Effector CD4-positive, alpha-beta T cell (primary cell): ENCODE results near the gene TMED6.
A peak's percentile ranks its signal among the peaks of the same experiment; 100 is the strongest.

Experiments
- DNase-seq: peaks from one replicate; pipeline ENCODE4 v3.0.0-alpha.2; 2020

TMED6 gene

GRCh38 chr16:69322343-69322742 lies 29.2 kb downstream of the TMED6 start:
- no peak for DNase-seq

DNA sequence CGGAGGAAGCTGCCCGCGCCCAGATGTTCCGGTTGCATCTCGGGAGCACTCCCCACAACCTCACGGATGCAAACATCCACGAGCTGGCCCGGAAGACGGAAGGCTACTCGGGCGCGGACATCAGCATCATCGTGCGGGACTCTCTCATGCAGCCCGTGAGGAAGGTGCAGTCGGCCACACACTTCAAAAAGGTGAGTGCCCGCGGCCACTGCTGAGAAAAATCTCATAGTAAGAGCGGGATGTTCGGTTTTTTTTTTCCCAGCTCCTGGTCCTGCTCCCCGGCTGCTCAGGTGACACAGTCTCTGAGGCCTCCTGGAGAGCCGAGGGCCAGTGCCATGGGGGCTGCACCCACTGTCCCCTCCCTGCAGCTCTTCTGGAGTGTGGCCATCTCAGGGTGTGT lies 30.5 kb downstream of the TMED6 start:
- DNase-seq, result no peak

DNA sequence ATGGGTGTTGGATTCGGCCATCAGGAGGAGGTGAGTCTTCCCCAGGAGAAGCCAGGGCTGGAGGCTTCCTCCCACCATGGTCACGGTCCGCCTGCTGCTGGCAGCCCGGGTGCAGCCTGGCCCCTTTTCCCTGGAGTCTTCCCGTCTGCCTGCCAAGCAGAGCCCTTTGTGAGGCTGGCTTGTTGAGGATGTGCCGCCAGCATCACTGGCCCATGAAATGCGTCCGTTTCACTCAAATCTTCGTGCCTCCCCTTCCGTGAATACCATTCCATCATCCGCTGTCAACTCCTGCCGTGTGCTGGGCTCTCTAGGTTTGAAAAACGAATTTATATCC lies 30.9 kb downstream of the TMED6 start:
- DNase-seq, result no peak

DNA sequence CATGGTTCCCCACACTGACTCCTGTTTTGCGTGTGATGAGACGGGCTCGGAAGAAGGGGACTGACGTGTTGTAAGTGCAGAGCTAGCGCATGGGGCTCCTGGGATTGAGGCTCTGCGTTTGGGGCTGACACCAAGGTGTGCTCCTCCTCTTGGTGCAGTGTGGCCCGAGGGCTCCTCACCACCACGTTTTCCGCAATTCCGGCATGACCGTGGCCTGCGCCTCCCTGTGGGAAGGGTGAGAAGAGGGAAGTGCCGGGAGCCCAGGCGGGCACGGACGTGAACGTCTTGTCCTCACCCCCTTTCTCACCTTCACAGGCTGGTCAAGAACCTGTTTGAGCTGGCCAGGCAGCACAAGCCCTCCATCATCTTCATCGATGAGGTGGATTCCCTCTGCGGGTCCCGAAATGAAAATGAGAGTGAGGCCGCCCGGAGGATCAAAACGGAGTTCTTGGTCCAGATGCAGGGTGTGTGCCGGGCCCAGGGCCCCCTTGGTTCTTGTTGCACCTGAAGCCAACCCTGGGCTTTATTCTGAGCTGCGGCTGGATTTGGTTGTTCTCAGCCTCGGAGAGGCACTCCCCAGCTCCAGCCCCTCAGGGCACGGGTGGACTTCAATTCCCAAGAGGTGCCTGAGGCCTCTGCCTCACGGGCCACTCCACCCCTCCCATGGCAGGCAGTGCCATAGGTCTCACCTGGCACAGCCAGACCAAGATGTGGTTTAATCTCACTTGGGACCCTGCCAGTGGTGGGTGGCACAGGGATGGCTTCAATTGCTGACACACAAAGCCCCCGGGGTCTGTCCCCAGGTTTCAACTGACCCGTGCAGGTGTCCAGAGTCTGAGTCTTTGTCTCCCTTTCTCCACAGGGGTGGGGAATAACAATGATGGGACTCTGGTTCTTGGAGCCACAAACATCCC lies 31.5 kb downstream of the TMED6 start:
- no peak for DNase-seq

DNA sequence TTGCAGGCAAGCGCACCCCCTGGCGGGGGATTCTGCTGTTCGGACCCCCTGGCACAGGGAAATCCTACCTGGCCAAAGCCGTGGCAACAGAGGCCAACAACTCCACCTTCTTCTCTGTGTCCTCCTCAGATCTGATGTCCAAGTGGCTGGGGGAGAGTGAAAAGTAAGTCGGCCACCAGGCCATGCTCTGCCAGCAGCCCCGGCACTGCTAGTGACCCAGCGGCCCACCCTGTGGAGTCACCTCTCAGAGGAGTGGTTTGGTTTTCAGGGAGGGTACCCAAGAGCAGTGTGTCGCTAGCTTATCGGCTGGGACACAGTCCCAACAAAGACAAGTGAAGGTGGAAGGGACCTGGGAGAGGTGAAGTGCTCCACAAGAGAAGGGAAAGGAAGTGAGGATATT lies 32.2 kb downstream of the TMED6 start:
- no peak for DNase-seq

DNA sequence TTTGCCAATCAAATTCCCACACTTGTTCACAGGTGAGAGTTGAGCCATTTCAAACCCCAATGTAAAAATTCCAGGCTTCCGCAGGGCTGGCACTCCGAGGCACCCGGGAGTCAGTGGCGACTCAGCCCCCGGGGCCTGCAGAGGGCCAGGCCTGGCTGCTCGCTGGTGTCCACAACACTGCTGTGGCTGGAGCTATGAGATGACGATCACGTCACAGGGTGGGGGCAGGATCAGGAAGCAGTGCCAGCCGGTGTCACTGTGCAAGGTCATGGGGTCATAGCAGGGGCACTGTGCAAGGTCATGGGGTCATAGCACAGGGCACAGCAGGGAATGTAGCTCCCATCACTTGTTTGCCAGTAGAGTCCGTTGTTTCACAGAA lies 32.7 kb downstream of the TMED6 start:
- DNase-seq, result no peak

GRCh38 chr16:69318177-69318910 lies 33.2 kb downstream of the TMED6 start:
- DNase-seq, result no peak

DNA sequence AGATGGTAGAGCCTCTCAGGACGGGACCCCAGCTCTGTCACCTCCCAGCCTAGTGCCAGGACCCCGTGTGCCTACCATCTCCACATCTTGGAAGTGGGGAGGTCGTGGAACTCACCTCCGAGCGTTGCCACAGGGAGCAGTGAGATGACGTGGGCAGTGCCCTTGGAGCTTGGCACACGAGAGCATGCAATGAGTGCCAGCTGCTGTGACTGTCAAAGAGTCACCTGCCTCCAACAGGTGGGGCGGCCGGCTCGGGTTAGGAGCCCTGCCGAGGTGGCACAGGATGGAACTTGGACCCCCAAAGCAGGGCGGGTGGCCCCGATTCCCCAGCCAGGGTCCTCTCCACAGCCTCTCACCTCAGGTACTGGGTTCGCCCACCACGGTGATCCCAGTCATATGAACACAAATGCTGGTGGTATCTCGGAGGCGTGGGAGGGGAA lies 35.0 kb downstream of the TMED6 start:
- no peak for DNase-seq

GRCh38 chr16:69315486-69316311 lies 35.9 kb downstream of the TMED6 start:
- no peak for DNase-seq

GRCh38 chr16:69314534-69314933 lies 37.1 kb downstream of the TMED6 start:
- no peak for DNase-seq

GRCh38 chr16:69313469-69313868 lies 38.1 kb downstream of the TMED6 start:
- no peak for DNase-seq

- peak; percentile 19 for DNase-seq
Measured at GRCh38 chr16:69311533-69312387, 39.8 kb downstream of the TMED6 start.

DNA sequence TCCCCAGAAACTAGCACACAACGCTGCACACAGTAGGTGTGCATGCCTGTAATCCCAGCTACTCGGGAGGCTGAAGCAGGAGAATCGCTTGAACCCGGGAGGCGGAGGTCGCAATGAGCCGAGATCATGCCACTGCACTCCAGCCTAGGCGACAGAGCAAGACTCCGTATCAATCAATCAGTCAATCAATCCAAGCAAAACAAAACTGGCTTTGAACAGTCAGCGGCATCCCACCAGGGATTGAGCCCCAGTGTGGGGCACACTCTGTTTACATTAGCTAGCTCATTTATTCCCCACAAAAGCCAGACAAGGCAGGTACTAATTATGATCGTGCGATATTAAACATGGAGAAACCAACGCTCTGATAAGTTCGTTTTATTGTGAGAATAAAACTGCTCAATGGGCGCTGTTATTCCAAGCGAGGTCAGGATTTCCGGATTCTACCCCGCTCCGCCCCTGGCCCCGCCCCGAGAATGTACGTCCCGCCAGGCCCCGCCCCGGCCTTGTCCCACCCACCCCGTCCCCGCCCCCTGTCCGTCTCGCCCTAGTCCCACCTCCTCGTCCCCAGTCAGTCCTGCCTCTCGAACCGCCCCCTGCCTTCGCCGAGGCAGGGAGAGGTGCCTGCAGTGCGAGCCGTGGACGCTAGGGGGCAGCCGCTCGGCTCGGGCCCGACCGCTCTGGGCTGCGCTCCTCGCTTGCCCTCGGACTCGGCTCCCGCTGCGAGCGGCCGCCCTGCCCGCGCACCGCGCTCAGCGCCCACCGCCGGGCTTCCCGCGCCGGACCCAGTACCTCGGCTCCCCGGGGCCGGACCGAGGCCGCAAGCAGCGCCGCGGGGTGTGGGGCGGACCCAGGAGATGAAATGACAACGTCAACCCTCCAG lies 40.7 kb downstream of the TMED6 start, which contains the start of gene VPS4A:
VPS4A (plus strand) TSS at position 698 of the 880 bp plus-strand sequence; CDS start at position 860, 162 bp downstream.
- peak; percentile 97 for DNase-seq

- no peak for DNase-seq
Measured at GRCh38 chr16:69309316-69309715, 42.3 kb downstream of the TMED6 start.

- no peak for DNase-seq
Measured at GRCh38 chr16:69307856-69308255, 43.7 kb downstream of the TMED6 start.

- no peak for DNase-seq
Measured at GRCh38 chr16:69307091-69307490, 44.5 kb downstream of the TMED6 start.

DNA sequence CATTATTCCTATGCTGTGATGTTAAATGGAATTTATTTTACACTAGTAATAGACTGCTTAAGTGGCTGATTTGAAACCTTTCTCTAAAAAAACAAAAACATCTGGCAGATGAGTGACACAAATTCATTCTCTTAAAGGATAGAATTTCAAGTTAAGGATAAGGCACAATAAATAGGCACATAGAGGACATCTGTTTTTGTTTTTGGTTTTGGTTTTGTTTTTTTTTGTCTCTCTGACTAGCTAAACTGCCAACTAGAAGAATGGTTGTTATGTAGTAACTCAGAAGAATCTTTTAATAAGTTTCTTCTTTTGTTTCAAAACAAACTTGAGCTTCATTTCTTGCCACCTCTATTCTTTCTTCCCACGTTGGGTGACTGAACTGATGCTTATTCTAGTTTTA lies 45.6 kb downstream of the TMED6 start:
- DNase-seq, result no peak

GRCh38 chr16:69302301-69302700 lies 49.3 kb downstream of the TMED6 start:
- no peak for DNase-seq

DNA sequence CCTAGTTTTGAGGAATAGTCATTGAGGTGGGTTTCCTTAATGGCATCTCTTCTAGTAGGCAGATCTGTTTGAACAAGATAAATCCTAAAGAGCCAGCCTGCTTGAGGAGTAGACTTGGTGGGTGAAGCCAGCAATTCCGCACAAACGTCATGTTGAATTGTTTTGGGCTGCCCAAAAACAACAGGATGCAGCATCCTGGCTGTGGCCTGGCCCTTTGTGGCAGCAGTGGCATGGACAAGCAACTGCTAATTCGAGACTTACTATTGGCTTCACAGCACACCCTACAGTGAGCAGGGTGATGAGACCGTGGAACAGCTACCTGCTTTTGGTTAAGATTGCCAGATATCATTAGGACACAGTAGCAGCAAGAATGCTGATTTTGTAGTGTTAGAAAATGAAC lies 49.7 kb downstream of the TMED6 start:
- DNase-seq, result no peak

- no peak for DNase-seq
Measured at GRCh38 chr16:69301187-69301586, 50.4 kb downstream of the TMED6 start.

GRCh38 chr16:69298261-69298660 lies 53.3 kb downstream of the TMED6 start:
- no peak for DNase-seq
